Measurements from ENCODE around the gene HILPDA. TPM values are rescaled to one million over a fixed set of nuclear protein-coding genes. Genes with fewer than 3 reads are reported as not detected.

The HILPDA gene
- total and polyA plus RNA-seq, 8 donors = 2.0 to 7.4 (median 4.9) TPM

DNA sequence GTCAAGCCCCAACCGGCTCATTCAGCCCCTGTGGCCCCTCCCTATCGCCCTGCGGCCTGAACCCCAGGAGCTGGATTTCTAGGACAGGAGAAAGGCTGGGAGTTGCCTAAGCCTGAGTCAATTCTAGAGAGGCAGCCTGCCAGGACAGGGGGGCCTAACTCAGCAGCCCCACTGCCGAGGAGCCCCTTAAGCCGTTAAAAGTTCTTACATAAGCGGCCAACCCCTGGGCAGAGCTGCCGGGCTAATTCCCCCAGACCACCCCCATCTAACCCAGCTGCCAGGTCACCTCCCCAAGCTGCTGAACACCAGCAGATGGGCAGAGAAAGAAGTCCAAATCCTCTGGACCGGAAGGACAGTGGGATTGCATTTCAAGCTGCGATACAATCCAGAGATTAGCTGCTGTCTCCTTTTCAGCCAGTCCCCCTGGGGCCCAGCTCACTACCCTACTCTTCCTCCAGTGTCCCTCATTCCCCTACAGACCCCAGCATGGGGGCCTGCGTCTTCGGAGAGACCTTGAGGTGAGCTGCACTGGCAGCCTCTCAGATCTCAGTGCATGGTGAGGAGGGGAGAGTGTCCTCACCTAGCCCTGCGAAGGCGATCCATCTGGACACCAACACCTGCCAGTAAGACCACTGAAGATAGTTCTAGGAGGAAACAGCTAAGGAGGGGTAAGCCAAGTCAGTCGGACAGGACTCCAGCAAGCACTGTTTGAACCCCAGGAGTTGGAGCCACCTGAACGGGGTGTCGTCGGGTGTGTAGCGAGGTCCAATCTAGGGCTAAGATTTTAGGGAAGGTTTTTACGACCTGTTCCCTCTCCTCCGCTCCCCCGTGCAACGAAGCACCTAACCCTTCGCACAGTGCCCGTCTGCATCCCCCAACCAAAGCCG is 46.7 kb upstream of the HILPDA start:
- Histone ChIP-seq H3K9me3 (no peaks in the 10 kb centered on the region), H3K27me3 (no peaks in the 10 kb centered on the region), H3K4me1 (peaks cover 0 to 6% (median 0%) of the 10 kb centered on the region in 3 donors), H3K27ac (peak overlapping the region in 2 of 4 donors; percentile 79 to 89), H3K36me3 (no peaks in the 10 kb centered on the region), H3K4me3 (peak overlapping the region; percentile 51 to 74 (median 62))
- 51 to 55% methylated on average over 25 of the region's 25 CpGs for WGBS, 2 donors
- ATAC-seq (no peak), FAIRE-seq (no peak), DNase-seq (no peak)
- TF ChIP-seq, protein P1, sequence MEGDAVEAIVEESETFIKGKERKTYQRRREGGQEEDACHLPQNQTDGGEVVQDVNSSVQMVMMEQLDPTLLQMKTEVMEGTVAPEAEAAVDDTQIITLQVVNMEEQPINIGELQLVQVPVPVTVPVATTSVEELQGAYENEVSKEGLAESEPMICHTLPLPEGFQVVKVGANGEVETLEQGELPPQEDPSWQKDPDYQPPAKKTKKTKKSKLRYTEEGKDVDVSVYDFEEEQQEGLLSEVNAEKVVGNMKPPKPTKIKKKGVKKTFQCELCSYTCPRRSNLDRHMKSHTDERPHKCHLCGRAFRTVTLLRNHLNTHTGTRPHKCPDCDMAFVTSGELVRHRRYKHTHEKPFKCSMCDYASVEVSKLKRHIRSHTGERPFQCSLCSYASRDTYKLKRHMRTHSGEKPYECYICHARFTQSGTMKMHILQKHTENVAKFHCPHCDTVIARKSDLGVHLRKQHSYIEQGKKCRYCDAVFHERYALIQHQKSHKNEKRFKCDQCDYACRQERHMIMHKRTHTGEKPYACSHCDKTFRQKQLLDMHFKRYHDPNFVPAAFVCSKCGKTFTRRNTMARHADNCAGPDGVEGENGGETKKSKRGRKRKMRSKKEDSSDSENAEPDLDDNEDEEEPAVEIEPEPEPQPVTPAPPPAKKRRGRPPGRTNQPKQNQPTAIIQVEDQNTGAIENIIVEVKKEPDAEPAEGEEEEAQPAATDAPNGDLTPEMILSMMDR (IDR thresholded peaks at IDR 0.05) = no peak
- intact Hi-C loops (cut with DNase I) = no loop called here

DNA sequence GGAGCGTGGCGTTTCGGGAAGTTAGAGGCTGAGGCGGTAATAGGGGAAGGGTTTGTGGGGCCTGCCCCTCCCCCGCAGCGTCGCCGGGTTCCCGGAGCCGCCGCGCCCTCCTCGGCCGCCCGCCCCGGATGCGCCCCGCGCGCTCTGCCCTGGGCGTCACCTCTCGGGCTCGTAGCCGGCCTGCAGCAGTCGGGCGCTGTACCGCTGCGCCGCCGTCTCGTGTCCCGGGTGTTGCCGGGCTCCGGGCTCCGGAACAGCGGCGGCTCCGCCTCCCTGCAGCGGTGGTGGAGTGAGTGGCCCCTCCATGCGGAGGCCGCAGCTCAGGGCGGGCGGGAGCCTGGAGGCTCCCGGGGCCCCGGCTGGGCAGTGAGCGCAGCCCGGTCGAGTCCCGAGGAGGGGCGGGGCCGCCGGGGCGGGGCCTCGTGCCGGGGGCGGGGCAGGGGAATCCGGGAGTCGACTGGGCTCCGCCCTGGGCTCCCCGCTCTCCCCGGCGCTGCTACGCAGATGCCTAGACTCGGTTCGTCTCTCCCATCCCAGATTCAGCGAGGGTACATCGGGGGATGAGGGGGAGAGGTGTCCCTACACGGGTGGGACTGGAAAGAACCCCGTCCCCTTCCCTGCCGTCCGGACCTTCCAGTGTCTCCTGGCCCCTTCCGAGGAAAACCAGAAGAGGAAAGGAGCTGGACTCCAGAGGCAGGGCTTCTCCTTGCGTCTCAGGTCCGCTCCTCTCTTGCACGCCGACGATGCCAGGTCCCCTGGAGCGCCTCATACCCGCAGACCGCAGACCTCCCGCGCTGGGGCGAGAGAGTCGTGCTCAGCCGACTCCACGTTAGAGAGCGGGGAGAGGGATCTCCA is 45.9 kb upstream of the HILPDA start, which contains the start of gene IMPDH1:
Gene IMPDH1, minus strand, starts transcription at position 387 of the 855 bp plus-strand sequence. Its CDS starts 81 bp downstream, at position 306.
- 1% methylated on average over 70 to 87 of the region's 87 CpGs for WGBS, 2 donors
- intact Hi-C loops (cut with DNase I) = no loop called here
- Histone ChIP-seq H3K36me3 (no peaks in the 10 kb centered on the region), H3K4me1 (no peaks in the 10 kb centered on the region), H3K27ac (peak within 1 kb of the TSS; percentile 73 to 89 (median 76)), H3K9me3 (no peaks in the 10 kb centered on the region), H3K27me3 (no peaks in the 10 kb centered on the region), H3K4me3 (peak within 1 kb of the TSS; percentile 51 to 74 (median 62))
- DNase-seq (peak; percentile 84 to 96 (median 90)), ATAC-seq (peak; percentile 90 to 94 (median 92)), FAIRE-seq (no peak)
- TF ChIP-seq, protein P1 (IDR thresholded peaks at IDR 0.05) = no peak

DNA sequence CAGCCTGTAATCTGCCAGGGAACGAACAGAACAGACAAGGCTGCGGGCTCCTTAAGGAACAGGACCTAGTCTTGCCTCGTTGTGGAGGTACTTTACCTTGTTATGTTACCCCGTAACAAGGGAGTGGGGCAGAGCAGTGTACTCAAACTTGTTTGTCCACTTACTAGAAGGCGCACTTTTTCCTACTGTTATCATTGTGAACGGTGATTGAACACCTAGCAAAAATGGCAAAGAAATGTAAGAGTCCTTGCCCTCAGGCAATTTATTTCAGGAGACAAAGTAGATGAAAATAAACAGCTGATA is 45.3 kb upstream of the HILPDA start:
- H3K4me1 ChIP-seq = no peaks in the 10 kb centered on the region
- H3K36me3 ChIP-seq = no peaks in the 10 kb centered on the region
- DNase-seq = no peak
- TF ChIP-seq, protein P1 (IDR thresholded peaks at IDR 0.05) = no peak
- peak in 2 of 4 donors; percentile 43 to 49 for ATAC-seq
- intact Hi-C loops (cut with DNase I) = no loop called here
- H3K27me3 ChIP-seq = no peaks in the 10 kb centered on the region
- FAIRE-seq = no peak
- peak overlapping the region; percentile 51 to 74 (median 62) for H3K4me3 ChIP-seq
- peak overlapping the region; percentile 73 to 89 (median 76) for H3K27ac ChIP-seq
- WGBS, 2 donors = 1% methylated on average over 6 of the region's 6 CpGs
- H3K9me3 ChIP-seq = no peaks in the 10 kb centered on the region

DNA sequence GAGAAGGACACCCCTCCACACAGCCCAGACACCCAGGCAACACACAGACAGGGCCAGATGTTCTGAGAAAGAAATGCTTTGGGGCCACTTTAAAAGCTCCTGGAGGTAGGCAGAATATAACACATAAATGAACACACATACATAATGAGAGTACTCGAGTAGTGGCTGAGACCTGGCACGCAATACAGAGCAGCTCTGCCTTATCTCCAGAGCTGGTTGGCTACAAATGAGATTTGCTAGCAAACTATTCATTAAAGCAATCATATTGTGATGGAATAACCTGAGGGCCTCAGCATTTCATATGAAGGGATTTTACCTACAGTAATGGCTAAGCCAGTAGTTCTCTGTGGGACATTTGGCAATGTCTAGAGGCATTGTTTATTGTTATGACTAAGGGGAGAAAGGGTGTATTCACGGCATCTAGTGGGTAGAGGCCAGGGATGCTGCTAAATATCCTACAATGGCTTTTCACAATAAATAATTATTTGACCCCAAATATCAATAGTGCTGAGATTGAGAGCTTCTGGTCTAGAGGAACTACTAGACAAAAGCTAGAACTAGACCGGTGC is 40.4 kb upstream of the HILPDA start:
- no peak for FAIRE-seq
- H3K36me3 ChIP-seq = no peaks in the 10 kb centered on the region

More for the DNA sequence above, 40.4 kb upstream of the HILPDA start:
- intact Hi-C loops (cut with DNase I) = no loop called here
- DNase-seq (no peak), ATAC-seq (peak in 1 of 4 donors; percentile 16)
- Histone ChIP-seq H3K4me3 (no peak overlapping the region), H3K27ac (no peak overlapping the region), H3K4me1 (no peaks in the 10 kb centered on the region), H3K9me3 (no peaks in the 10 kb centered on the region), H3K27me3 (no peaks in the 10 kb centered on the region)
- TF ChIP-seq, protein P1 (IDR thresholded peaks at IDR 0.05) = no peak
- 53 to 57% methylated on average over 4 of the region's 4 CpGs for WGBS, 2 donors

Measured in pancreas (tissue), 10 donors.